GM19193 (cell line): ENCODE data around the gene TNFRSF18.

Experiments
- POLR2A ChIP-seq: IDR thresholded peaks from 4 replicates; pipeline ENCODE4 v1.6.1; 2011; ENCODE audit not compliant: insufficient read depth, insufficient read length; ENCODE audit errors: extremely low read depth

The TNFRSF18 gene

GRCh38 chr1:1234180-1234808 lies 27.9 kb upstream of the TNFRSF18 start:
- no peak for TF ChIP-seq POLR2A

GRCh38 chr1:1233567-1233892 lies 27.1 kb upstream of the TNFRSF18 start:
- no peak for TF ChIP-seq POLR2A

- no peak for TF ChIP-seq POLR2A
Measured at GRCh38 chr1:1232796-1233566, 26.6 kb upstream of the TNFRSF18 start.

- peak; percentile 55 for TF ChIP-seq POLR2A
Measured at GRCh38 chr1:1232208-1232795, 25.9 kb upstream of the TNFRSF18 start, which contains the start of gene B3GALT6. Gene B3GALT6, plus strand, starts transcription at chr1:1232237. Its CDS starts 42 bp downstream, at chr1:1232279.

- peak; percentile 93 for TF ChIP-seq POLR2A
Measured at GRCh38 chr1:1231400-1232207, 25.2 kb upstream of the TNFRSF18 start, which contains the start of gene SDF4. Gene SDF4, minus strand, starts transcription at chr1:1232001. Its CDS starts 3,229 bp downstream, at chr1:1228772.

- TF ChIP-seq POLR2A = no peak
Measured at GRCh38 chr1:1230656-1231399, 24.4 kb upstream of the TNFRSF18 start.

- TF ChIP-seq POLR2A = no peak
Measured at GRCh38 chr1:1229770-1230169, 23.4 kb upstream of the TNFRSF18 start.

GRCh38 chr1:1228596-1229321 lies 22.4 kb upstream of the TNFRSF18 start:
- TF ChIP-seq POLR2A = no peak

- no peak for TF ChIP-seq POLR2A
Measured at GRCh38 chr1:1228187-1228586, 21.8 kb upstream of the TNFRSF18 start.

GRCh38 chr1:1227386-1227785 lies 21.0 kb upstream of the TNFRSF18 start:
- no peak for TF ChIP-seq POLR2A

- TF ChIP-seq POLR2A = no peak
Measured at GRCh38 chr1:1226566-1227362, 20.4 kb upstream of the TNFRSF18 start.

- no peak for TF ChIP-seq POLR2A
Measured at GRCh38 chr1:1225913-1226312, 19.5 kb upstream of the TNFRSF18 start.
